ENCODE results near the gene AP3D1. TPM values are rescaled to one million over a fixed set of nuclear protein-coding genes. Genes with fewer than 3 reads are reported as not detected.
"Not testable (repeated sequence)": the region's sequence is repeated elsewhere in the genome, so short reads cannot be mapped to it uniquely, and the experiment has no call there.

Gene AP3D1
- total RNA-seq, 1 donor from 2014 or later = 175 TPM

- DNase-seq (ENCODE audit: low read depth) = no peak
Observed at GRCh38 chr19:2150794-2151338, 500 bp downstream of the AP3D1 start.

DNA sequence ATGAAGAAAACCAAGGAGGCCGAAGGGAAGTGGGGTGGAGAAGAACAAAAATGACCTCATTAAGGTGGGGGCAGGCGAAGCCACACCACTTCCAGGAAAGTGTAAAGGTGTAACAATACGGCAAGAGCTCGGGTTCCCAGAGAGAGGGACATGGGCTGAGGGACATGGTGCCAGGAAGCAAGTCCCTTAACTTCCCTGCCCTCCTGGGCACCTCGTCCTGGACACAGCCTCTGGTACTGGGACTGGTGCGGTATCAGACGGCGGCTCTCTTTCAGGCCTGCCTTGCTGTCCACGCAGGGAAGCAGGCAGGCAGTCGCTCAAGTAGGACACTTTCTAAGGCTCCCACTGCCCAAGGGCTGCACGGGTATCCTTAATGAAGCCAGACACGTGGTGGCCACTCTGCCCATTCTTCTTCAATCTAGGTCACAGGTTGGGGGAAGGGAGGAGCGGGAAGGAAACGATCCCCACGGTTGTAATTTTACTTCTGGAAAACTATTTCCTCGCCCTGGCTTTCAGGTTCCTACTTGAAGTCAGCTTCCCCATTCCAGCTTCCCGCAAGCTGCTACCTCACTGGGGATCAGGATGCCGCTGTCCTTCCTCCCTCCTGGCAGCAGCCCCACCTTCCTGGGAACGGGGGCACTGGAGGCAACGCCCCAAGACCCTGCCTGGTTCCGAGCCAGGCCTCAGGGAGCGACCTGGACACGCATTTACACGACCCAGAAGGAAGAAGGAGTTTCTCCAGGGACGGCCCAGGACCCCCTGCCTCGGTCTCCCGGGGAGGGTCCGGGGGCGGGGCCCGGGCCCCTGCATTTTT, 1.2 kb downstream of the AP3D1 start:
- DNase-seq (ENCODE audit: low read depth) = peak; percentile 26

GRCh38 chr19:2148482-2149135, 2.8 kb downstream of the AP3D1 start:
- no peak for DNase-seq (ENCODE audit: low read depth)

- no peak for DNase-seq (ENCODE audit: low read depth)
Observed at GRCh38 chr19:2145831-2146241, 5.5 kb downstream of the AP3D1 start.

- DNase-seq (ENCODE audit: low read depth) = no peak
Observed at GRCh38 chr19:2144190-2144589, 7.2 kb downstream of the AP3D1 start.

DNA sequence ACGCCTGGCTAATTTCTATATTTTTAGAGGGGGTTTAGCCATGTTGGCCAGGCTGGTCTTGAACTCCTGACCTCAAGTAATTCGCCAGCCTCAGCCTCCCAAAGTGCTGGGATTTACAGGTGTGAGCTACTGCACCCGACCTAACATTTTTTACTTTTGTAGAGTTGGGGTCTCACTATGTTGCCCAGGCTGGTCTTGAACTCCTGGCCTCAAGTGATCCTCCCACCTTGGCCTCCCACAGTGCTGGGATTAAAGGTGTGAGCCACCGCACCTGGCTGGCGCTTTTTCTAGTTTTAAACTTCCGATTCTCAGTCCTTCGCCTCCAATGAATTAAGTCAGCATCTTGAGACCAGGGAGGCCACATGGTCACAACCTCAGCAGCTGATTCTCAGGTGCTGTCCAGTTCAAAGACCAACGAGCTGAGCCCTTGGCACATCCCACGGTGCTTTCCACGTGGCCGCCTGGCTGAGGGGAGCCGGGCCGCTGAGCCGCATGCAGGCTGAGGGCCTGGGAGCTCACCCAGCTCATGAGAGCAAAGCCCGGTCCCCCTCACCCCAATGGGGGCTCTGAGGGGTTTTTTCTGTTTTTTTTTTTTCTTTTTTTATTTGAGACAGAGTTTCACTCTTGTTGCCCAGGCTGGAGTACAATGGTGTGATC, 9.1 kb downstream of the AP3D1 start:
- no peak for DNase-seq (ENCODE audit: low read depth)

- no peak for DNase-seq (ENCODE audit: low read depth)
Observed at GRCh38 chr19:2140138-2140569, 11.2 kb downstream of the AP3D1 start.

- no peak for DNase-seq (ENCODE audit: low read depth)
Observed at GRCh38 chr19:2139385-2140137, 11.8 kb downstream of the AP3D1 start.

GRCh38 chr19:2138061-2138728, 13.2 kb downstream of the AP3D1 start:
- no peak for DNase-seq (ENCODE audit: low read depth)

DNA sequence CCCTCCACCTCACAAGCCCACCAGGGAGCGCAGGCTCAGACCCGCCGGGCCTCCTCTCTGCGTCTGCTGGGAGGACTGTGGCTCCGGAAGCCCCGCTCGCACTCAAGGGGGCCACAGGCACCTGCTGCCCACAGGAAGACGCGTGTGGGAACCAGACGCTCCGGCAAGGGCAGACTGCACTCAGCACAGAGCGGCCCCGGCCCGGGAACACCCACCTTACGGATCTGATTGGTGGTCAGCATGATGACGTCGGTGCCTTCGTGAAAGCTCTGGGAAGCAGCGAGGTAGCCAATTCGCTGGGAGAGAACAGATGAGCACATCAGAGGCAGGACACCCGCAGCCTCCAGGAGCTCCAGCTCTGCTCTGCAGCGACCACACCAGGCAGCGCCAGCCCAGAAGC, 14.6 kb downstream of the AP3D1 start:
- no peak for DNase-seq (ENCODE audit: low read depth)

DNA sequence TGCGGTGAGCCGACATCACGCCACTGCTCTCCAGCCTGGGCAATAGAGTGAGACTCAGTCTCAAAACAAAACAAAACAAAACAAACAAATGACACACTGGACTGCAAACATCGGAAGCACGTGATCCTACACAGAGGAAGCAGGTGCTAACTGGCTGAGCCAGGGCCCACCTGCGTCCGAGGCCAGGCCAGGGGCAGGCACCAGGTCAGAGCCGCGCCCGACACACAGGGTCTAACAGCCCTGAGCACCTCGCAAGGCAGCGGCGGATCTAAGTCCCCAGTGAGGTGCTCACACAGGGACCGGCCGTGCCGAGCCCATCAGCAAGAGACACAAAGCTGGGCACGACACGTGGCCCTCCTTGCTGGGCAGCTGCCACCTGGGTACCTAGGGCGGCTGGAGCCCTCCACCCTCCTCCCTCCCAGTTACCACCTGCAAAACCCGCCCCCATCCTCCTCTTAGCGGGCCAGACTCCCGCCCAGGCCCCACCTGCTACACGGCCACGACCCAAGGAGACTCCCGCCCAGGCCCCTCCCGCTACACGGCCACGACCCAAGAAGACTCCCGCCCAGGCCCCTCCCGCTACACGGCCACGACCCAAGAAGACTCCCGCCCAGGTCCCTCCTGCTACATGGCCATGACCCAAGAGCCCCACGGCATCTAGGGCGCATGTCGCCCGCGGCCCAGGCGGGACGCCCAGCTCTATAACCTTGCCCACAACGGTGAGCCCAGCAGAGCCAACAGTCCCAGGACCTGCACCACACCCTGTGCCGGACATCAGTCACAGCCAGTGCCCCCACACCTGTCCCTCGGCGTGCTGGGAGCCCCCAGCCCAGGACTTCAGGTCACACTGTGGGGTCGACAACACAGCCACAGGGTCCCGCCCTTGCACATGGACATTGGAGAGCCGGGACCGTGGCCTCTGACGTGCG, 15.6 kb downstream of the AP3D1 start:
- no peak for DNase-seq (ENCODE audit: low read depth)

DNA sequence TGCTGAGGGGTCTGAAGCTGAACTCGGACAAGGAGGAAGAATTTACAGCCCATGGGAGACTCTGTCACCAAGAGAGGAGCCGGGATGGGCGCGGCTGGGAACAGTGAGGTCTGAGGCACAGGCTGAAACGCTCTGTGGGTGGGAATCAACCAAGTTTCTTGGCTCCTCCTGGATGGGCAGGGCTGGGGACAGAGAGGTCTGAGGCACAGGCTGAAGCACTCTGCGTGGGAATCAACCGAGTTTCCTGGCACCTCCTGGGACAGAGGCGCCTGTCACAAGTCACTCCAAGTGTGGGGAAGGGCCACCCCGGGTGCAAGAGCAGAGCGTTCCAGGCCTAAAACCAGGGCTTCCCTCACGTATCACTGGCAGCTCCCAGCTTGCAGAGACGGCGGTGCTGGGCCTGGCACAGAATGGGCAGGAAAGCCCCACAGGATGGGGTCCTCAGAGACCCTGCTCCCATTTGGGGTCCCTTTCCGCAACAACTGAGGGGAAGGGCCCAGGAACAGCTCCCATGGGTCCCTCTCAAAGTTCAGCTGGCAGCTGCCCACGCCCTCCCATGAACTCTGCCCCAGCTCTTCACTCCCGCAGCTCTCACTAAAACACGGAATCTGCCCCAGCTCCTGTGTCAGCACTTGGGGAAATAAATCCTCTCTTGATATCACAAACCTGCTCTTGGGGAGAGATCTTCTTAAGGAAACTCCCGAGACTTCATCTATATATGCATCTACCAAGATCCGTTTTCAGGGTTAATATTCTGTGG, 18.5 kb downstream of the AP3D1 start:
- DNase-seq (ENCODE audit: low read depth) = no peak

DNA sequence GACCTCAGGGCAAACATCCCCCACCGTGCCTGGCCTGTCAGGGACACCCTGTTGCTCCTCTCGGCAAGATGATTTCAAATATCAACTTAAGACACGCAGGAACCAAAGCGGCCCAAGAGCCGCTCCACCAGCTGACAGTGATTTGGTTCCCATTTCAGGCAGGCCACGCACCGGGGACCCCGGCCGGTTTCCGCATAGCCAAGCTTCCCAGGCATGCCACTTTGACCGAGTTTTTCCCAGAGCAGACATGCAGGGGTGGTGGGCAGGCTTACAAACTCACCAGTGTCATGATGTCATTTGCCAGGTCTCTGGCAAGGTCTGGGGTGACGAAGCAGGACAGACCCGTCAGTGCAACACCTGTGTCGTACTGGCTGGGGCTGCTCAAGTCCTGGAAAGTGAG, 19.2 kb downstream of the AP3D1 start:
- DNase-seq (ENCODE audit: low read depth) = no peak

DNA sequence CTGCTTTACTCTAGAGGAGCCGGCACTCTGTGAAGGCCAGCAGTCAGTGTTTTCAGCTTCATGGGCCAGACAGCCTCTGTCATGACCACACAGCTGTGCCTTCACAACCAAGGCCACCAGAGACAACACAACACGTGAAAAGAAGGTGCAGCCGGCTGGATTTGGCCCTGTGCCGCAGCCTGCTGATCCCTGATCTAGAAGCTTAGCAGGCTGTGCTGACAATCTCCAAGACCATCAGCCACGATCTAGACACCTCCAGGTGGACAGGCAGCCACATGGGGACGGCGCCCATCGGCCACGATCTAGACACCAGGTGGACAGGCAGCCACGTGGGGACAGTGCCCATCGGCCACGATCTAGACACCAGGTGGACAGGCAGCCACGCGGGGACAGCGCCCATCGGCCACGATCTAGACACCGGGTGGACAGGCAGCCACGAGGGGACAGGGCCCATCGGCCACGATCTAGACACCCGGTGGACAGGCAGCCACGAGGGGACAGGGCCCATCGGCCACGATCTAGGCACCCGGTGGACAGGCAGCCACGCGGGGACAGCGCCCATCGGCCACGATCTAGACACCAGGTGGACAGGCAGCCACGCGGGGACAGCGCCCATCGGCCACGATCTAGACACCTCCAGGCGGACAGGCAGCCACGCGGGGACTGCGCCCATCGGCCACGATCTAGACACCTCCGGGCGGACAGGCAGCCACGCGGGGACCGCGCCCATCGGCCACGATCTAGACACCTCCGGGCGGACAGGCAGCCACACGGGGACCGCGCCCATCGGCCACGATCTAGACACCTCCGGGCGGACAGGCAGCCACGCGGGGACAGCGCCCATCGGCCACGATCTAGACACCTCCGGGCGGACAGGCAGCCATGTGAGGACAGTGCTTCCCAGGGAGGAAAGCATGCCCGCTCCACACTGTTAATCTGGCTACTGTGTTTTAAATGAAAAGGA, 20.1 kb downstream of the AP3D1 start:
- DNase-seq (ENCODE audit: low read depth) = not testable (repeated sequence)

GRCh38 chr19:2129892-2130770, 21.2 kb downstream of the AP3D1 start:
- no peak for DNase-seq (ENCODE audit: low read depth)

GRCh38 chr19:2129486-2129885, 21.9 kb downstream of the AP3D1 start:
- DNase-seq (ENCODE audit: low read depth) = no peak

GRCh38 chr19:2129022-2129421, 22.3 kb downstream of the AP3D1 start:
- DNase-seq (ENCODE audit: low read depth) = no peak
